NCI-H82 (cell line): ENCODE measurements around the gene ASPG.
"Not testable (repeated sequence)": the region's sequence is repeated elsewhere in the genome, so short reads cannot be mapped to it uniquely, and the experiment has no call there.

Source experiments
- DNase-seq: peaks from one replicate; lab custom pipeline; 2025; lab: John Stamatoyannopoulos, UW

Gene ASPG

GRCh38 chr14:104147346-104148125, 62.0 kb downstream of the ASPG start:
- no peak for DNase-seq

GRCh38 chr14:104148433-104149277, 63.2 kb downstream of the ASPG start:
- DNase-seq, result no peak

GRCh38 chr14:104149278-104149595, 63.7 kb downstream of the ASPG start:
- no peak for DNase-seq

- DNase-seq, result peak; percentile 58
Measured at GRCh38 chr14:104149617-104150135, 64.2 kb downstream of the ASPG start.

- DNase-seq, result peak; percentile 69
Measured at GRCh38 chr14:104150136-104151025, 64.9 kb downstream of the ASPG start.

GRCh38 chr14:104151026-104151381, 65.5 kb downstream of the ASPG start:
- DNase-seq, result no peak

- DNase-seq, result no peak
Measured at GRCh38 chr14:104151566-104152245, 66.2 kb downstream of the ASPG start.

GRCh38 chr14:104152246-104152575, 66.7 kb downstream of the ASPG start:
- DNase-seq, result no peak

- DNase-seq, result no peak
Measured at GRCh38 chr14:104152686-104153393, 67.3 kb downstream of the ASPG start.

- not testable (repeated sequence) for DNase-seq
Measured at GRCh38 chr14:104153394-104153755, 67.9 kb downstream of the ASPG start.

- no peak for DNase-seq
Measured at GRCh38 chr14:104154246-104154645, 68.7 kb downstream of the ASPG start.

GRCh38 chr14:104155513-104155912, 70.0 kb downstream of the ASPG start:
- DNase-seq, result no peak

GRCh38 chr14:104156142-104156541, 70.6 kb downstream of the ASPG start:
- no peak for DNase-seq

- no peak for DNase-seq
Measured at GRCh38 chr14:104157016-104157928, 71.8 kb downstream of the ASPG start.

GRCh38 chr14:104158827-104159798, 73.6 kb downstream of the ASPG start:
- peak; percentile 10 for DNase-seq

- DNase-seq, result no peak
Measured at GRCh38 chr14:104159990-104160389, 74.5 kb downstream of the ASPG start.

GRCh38 chr14:104161602-104162367, 76.3 kb downstream of the ASPG start:
- no peak for DNase-seq

GRCh38 chr14:104162495-104162894, 77.0 kb downstream of the ASPG start:
- DNase-seq, result no peak
